ENCODE data around the gene FBLL1.

FBLL1 gene

GRCh38 chr5:168528521-168529373, at the start of gene FBLL1:
TSS of gene FBLL1 (plus strand) at chr5:168529305. CDS start at chr5:168529505, 200 bp downstream.
- Mint-ChIP-seq H3K4me3 (peak within 1 kb of the TSS; percentile 81 to 82), H3K27me3 (peaks cover 44% of the 10 kb centered on the region), H3K27ac (peak within 1 kb of the TSS; percentile 16 to 95), H3K9me3 (peaks cover 0 to 6% of the 10 kb centered on the region in 2 donors), H3K4me1 (peaks cover 19% of the 10 kb centered on the region)
- DNase-seq (peak; percentile 15 to 27), ATAC-seq (peak; percentile 63)

- Mint-ChIP-seq H3K4me3 (no peak overlapping the region), H3K27ac (no peak overlapping the region), H3K27me3 (peaks cover 17% of the 10 kb centered on the region), H3K4me1 (peaks cover 8% of the 10 kb centered on the region), H3K9me3 (no peaks in the 10 kb centered on the region)
- DNase-seq (no peak), ATAC-seq (no peak)
Observed at GRCh38 chr5:168480601-168481000, 48.5 kb upstream of the FBLL1 start.

- Mint-ChIP-seq H3K4me3 (no peak overlapping the region), H3K4me1 (peaks cover 14% of the 10 kb centered on the region), H3K9me3 (no peaks in the 10 kb centered on the region), H3K27ac (no peak overlapping the region), H3K27me3 (peaks cover 17% of the 10 kb centered on the region)
- ATAC-seq (peak; percentile 39), DNase-seq (peak in 1 of 2 donors; percentile 11)
Observed at GRCh38 chr5:168481330-168481788, 47.7 kb upstream of the FBLL1 start.

GRCh38 chr5:168482361-168482760, 46.7 kb upstream of the FBLL1 start:
- Mint-ChIP-seq H3K27ac (no peak overlapping the region), H3K4me3 (no peak overlapping the region), H3K4me1 (peaks cover 20% of the 10 kb centered on the region), H3K9me3 (no peaks in the 10 kb centered on the region), H3K27me3 (peaks cover 12% of the 10 kb centered on the region)
- ATAC-seq, result no peak
- DNase-seq, result no peak

GRCh38 chr5:168486136-168486879, 42.8 kb upstream of the FBLL1 start, which contains the start of gene RARS1:
TSS of gene RARS1 (plus strand) at chr5:168486471. CDS start at chr5:168486499, 28 bp downstream.
- Mint-ChIP-seq H3K27ac (peak within 1 kb of the TSS; percentile 94 to 99), H3K27me3 (no peaks in the 10 kb centered on the region), H3K4me3 (peak within 1 kb of the TSS; percentile 96 to 100), H3K4me1 (peaks cover 36% of the 10 kb centered on the region), H3K9me3 (no peaks in the 10 kb centered on the region)
- DNase-seq (peak; percentile 87 to 91), ATAC-seq (peak; percentile 97)

GRCh38 chr5:168489059-168489458, 40.0 kb upstream of the FBLL1 start:
- DNase-seq (no peak), ATAC-seq (no peak)
- peaks cover 36% of the 10 kb centered on the region for H3K4me1 Mint-ChIP-seq
- H3K4me3 Mint-ChIP-seq, result no peak overlapping the region
- H3K27me3 Mint-ChIP-seq, result no peaks in the 10 kb centered on the region
- no peak overlapping the region for H3K27ac Mint-ChIP-seq
- H3K9me3 Mint-ChIP-seq, result no peaks in the 10 kb centered on the region

GRCh38 chr5:168494057-168494555, 35.0 kb upstream of the FBLL1 start:
- Mint-ChIP-seq H3K27ac (no peak overlapping the region), H3K4me3 (no peak overlapping the region), H3K4me1 (peaks cover 7% of the 10 kb centered on the region), H3K9me3 (no peaks in the 10 kb centered on the region), H3K27me3 (no peaks in the 10 kb centered on the region)
- ATAC-seq (no peak), DNase-seq (no peak)

- DNase-seq (no peak), ATAC-seq (no peak)
- Mint-ChIP-seq H3K9me3 (no peaks in the 10 kb centered on the region), H3K27ac (peak overlapping the region in 1 of 2 donors; percentile 46), H3K27me3 (no peaks in the 10 kb centered on the region), H3K4me1 (no peaks in the 10 kb centered on the region), H3K4me3 (no peak overlapping the region)
Observed at GRCh38 chr5:168502563-168503237, 26.4 kb upstream of the FBLL1 start.

- DNase-seq (no peak), ATAC-seq (no peak)
- Mint-ChIP-seq H3K4me1 (no peaks in the 10 kb centered on the region), H3K27ac (no peak overlapping the region), H3K27me3 (no peaks in the 10 kb centered on the region), H3K4me3 (no peak overlapping the region), H3K9me3 (peaks cover 0 to 12% of the 10 kb centered on the region in 2 donors)
Observed at GRCh38 chr5:168513861-168514428, 15.2 kb upstream of the FBLL1 start.

- Mint-ChIP-seq H3K4me1 (peaks cover 19% of the 10 kb centered on the region), H3K27me3 (peaks cover 28% of the 10 kb centered on the region), H3K9me3 (peaks cover 0 to 6% of the 10 kb centered on the region in 2 donors), H3K4me3 (no peak overlapping the region), H3K27ac (peak overlapping the region in 1 of 2 donors; percentile 38)
- ATAC-seq, result no peak
- no peak for DNase-seq
Observed at GRCh38 chr5:168525856-168526255, 3.2 kb upstream of the FBLL1 start.

GRCh38 chr5:168527756-168528295, 1.3 kb upstream of the FBLL1 start:
- ATAC-seq (no peak), DNase-seq (no peak)
- Mint-ChIP-seq H3K4me1 (peaks cover 19% of the 10 kb centered on the region), H3K27me3 (peaks cover 40% of the 10 kb centered on the region), H3K27ac (no peak overlapping the region), H3K9me3 (peaks cover 0 to 6% of the 10 kb centered on the region in 2 donors), H3K4me3 (no peak overlapping the region)

- ATAC-seq (peak; percentile 25), DNase-seq (no peak)
- peaks cover 19% of the 10 kb centered on the region for H3K4me1 Mint-ChIP-seq
- H3K9me3 Mint-ChIP-seq, result peaks cover 0 to 6% of the 10 kb centered on the region in 2 donors
- no peak overlapping the region for H3K27ac Mint-ChIP-seq
- peak overlapping the region; percentile 71 to 81 for H3K4me3 Mint-ChIP-seq
- H3K27me3 Mint-ChIP-seq, result peaks cover 44% of the 10 kb centered on the region
Observed at GRCh38 chr5:168529374-168530234, 499 bp downstream of the FBLL1 start.

- peaks cover 0 to 6% of the 10 kb centered on the region in 2 donors for H3K9me3 Mint-ChIP-seq
- peaks cover 44% of the 10 kb centered on the region for H3K27me3 Mint-ChIP-seq
- no peak overlapping the region for H3K27ac Mint-ChIP-seq
- ATAC-seq, result no peak
- H3K4me1 Mint-ChIP-seq, result peaks cover 19% of the 10 kb centered on the region
- no peak for DNase-seq
- H3K4me3 Mint-ChIP-seq, result peak overlapping the region; percentile 54 to 71
Observed at GRCh38 chr5:168530621-168531150, 1.6 kb downstream of the FBLL1 start.

GRCh38 chr5:168531191-168531590, 2.1 kb downstream of the FBLL1 start:
- H3K27me3 Mint-ChIP-seq, result peaks cover 44% of the 10 kb centered on the region
- H3K27ac Mint-ChIP-seq, result no peak overlapping the region
- DNase-seq, result no peak

More at GRCh38 chr5:168531191-168531590, 2.1 kb downstream of the FBLL1 start:
- ATAC-seq, result no peak
- H3K4me3 Mint-ChIP-seq, result no peak overlapping the region
- peaks cover 19% of the 10 kb centered on the region for H3K4me1 Mint-ChIP-seq
- peaks cover 0 to 6% of the 10 kb centered on the region in 2 donors for H3K9me3 Mint-ChIP-seq
